Liver (tissue), 9 donors: ENCODE results near the gene CNDP2. TPM values are rescaled to one million over a fixed set of nuclear protein-coding genes. Genes with fewer than 3 reads are reported as not detected.
A peak's percentile ranks its signal among the peaks of the same experiment; 100 is the strongest.

Experiments used
- DNase-seq: peaks from one replicate; pipeline ENCODE4 v3.0.0-alpha.2; 2017; ENCODE audit warnings: low spot score
- H3K27ac ChIP-seq, 2 donors: one replicate each; pipeline ENCODE4 v1.7.0; 2013; ENCODE audit warnings: inconsistent platforms in 2 of 2, low read length in 2 of 2, control low read depth in 1 of 2, low read depth in 1 of 2, mild to moderate bottlenecking in 1 of 2
- H3K27me3 ChIP-seq, 4 donors: one replicate each; pipeline versions ENCODE4 v1.6.1 to v1.7.0; 2013; ENCODE audit warnings: low read length in 3 of 4, inconsistent platforms in 1 of 4, mild to moderate bottlenecking in 1 of 4, moderate library complexity in 1 of 4; ENCODE audit not compliant: control insufficient read depth in 4 of 4, insufficient read depth in 4 of 4
- H3K36me3 ChIP-seq, 4 donors: one replicate each; pipeline versions ENCODE4 v1.6.1 to v1.7.0; 2013; ENCODE audit warnings: low read length in 3 of 4, mild to moderate bottlenecking in 3 of 4, low read depth in 1 of 4, moderate library complexity in 1 of 4; ENCODE audit not compliant: control insufficient read depth in 4 of 4, insufficient read depth in 3 of 4
- H3K4me1 ChIP-seq, 4 donors: one replicate each; pipeline versions ENCODE4 v1.6.1 to v1.7.0; 2013; ENCODE audit warnings: low read length in 3 of 4, mild to moderate bottlenecking in 3 of 4, moderate library complexity in 1 of 4; ENCODE audit not compliant: control insufficient read depth in 4 of 4, insufficient read depth in 4 of 4
- H3K4me3 ChIP-seq, 3 donors: one replicate each; pipeline versions ENCODE4 v1.6.1 to v1.7.0; 2013; ENCODE audit warnings: low read length in 3 of 3, control low read depth in 1 of 3, low read depth in 1 of 3, mild to moderate bottlenecking in 1 of 3
- H3K9ac ChIP-seq, 2 donors: one replicate each; pipeline ENCODE4 v1.7.0; 2013; ENCODE audit warnings: low read length in 2 of 2, mild to moderate bottlenecking in 2 of 2, moderate library complexity in 2 of 2, control low read depth in 1 of 2, low read depth in 1 of 2
- H3K9me3 ChIP-seq, 4 donors: one replicate each; pipeline versions ENCODE4 v1.6.1 to v1.7.0; 2013; ENCODE audit warnings: low read length in 3 of 4; ENCODE audit not compliant: control insufficient read depth in 4 of 4
- ATF3 ChIP-seq: IDR thresholded peaks from 2 replicates; pipeline ENCODE4 v1.6.1; 2016; ENCODE audit warnings: antibody characterized with exemption
- EGR1 ChIP-seq, 2 donors: IDR thresholded peaks; 2 replicates each; pipeline ENCODE4 v1.6.1; 2016 to 2018; ENCODE audit warnings: antibody characterized with exemption in 2 of 2, low read depth in 2 of 2
- FOXA1 ChIP-seq: IDR thresholded peaks from 2 replicates; pipeline ENCODE4 v1.6.1; 2016; ENCODE audit warnings: antibody characterized with exemption
- FOXA2 ChIP-seq: IDR thresholded peaks from 2 replicates; pipeline ENCODE4 v1.6.1; 2016; ENCODE audit warnings: antibody characterized with exemption
- GABPA ChIP-seq, 2 donors: IDR thresholded peaks in 1 of 2; conservative IDR thresholded peaks in 1 of 2; 2 replicates each; pipeline ENCODE4 v1.6.1; 2016; ENCODE audit warnings: antibody characterized with exemption in 2 of 2, mild to moderate bottlenecking in 1 of 2, moderate library complexity in 1 of 2
- HNF4A ChIP-seq, 2 donors: conservative IDR thresholded peaks; 2 replicates each; pipeline ENCODE4 v1.6.1; 2016; ENCODE audit warnings: antibody characterized with exemption in 2 of 2, mild to moderate bottlenecking in 2 of 2
- HNF4G ChIP-seq: IDR thresholded peaks from 2 replicates; pipeline ENCODE4 v1.6.1; 2016; ENCODE audit warnings: antibody characterized with exemption
- JUND ChIP-seq, 2 donors: IDR thresholded peaks; 2 replicates each; pipeline ENCODE4 v1.6.1; 2016; ENCODE audit warnings: antibody characterized with exemption in 2 of 2
- MAX ChIP-seq: IDR thresholded peaks from 2 replicates; pipeline ENCODE4 v1.6.1; 2016; ENCODE audit warnings: antibody characterized with exemption
- NR2F2 ChIP-seq: IDR thresholded peaks from 2 replicates; pipeline ENCODE4 v1.6.1; 2016; ENCODE audit warnings: antibody characterized with exemption
- RAD21 ChIP-seq, 2 donors: IDR thresholded peaks; 2 replicates each; pipeline ENCODE4 v1.6.1; 2016; ENCODE audit warnings: antibody characterized with exemption in 2 of 2, mild to moderate bottlenecking in 2 of 2
- REST ChIP-seq: IDR thresholded peaks from 2 replicates; pipeline ENCODE4 v1.6.1; 2016; ENCODE audit warnings: antibody characterized with exemption, mild to moderate bottlenecking
- RXRA ChIP-seq, 2 donors: IDR thresholded peaks; 2 replicates each; pipeline ENCODE4 v1.6.1; 2017 to 2018; ENCODE audit warnings: antibody characterized with exemption in 2 of 2, mild to moderate bottlenecking in 1 of 2
- SP1 ChIP-seq: IDR thresholded peaks from 2 replicates; pipeline ENCODE4 v1.6.1; 2018; ENCODE audit warnings: antibody characterized with exemption, mild to moderate bottlenecking
- TAF1 ChIP-seq: conservative IDR thresholded peaks from 2 replicates; pipeline ENCODE4 v1.6.1; 2016; ENCODE audit warnings: antibody characterized with exemption, mild to moderate bottlenecking
- YY1 ChIP-seq: IDR thresholded peaks from 2 replicates; pipeline ENCODE4 v1.6.1; 2016; ENCODE audit warnings: antibody characterized with exemption, mild to moderate bottlenecking
- WGBS: extraction: QIAGEN DNeasy Blood & Tissue Kit; methylation state at CpG from one replicate; pipeline ENCODE4 v1.1.7; 2013; 5-methylcytosine and 5-hydroxymethylcytosine counted together
- polyA plus RNA-seq, 2 donors: library from polyadenylated mRNA; stranded (reverse) in 1 of 2; unstranded in 1 of 2; fragments of 200-250 nt in 1 of 2; fragments of >200 nt in 1 of 2; fragmentation: Nextera tagmentation in 1 of 2; extraction: Ambion mirVana in 1 of 2; gene quantifications; one replicate each; pipeline versions ENCODE4 v1.2.1 to v1.2.3, GENCODE V29; 2013 to 2015
- total RNA-seq, 2 donors: library from RNA; depleted of rRNA; stranded (reverse); fragments of >200 nt; gene quantifications; one replicate each; pipeline ENCODE4 v1.2.3, GENCODE V29; 2014
- TF ChIP-seq, protein P1 (sequence below): IDR thresholded peaks from 2 replicates; pipeline ENCODE4 v1.6.1; 2016; ENCODE audit warnings: antibody characterized with exemption
- TF ChIP-seq, protein P2 (sequence below): fragments of 150-350 bp; IDR thresholded peaks from 2 replicates; pipeline ENCODE4 v1.5.1; 2017; ENCODE audit warnings: improper control_type of control experiment, low read depth, low read length; ENCODE audit not compliant: missing input control
- donor health status: healthy.
- donor health status: healthy.
- donor health status: healthy.
- donor health status: healthy.
- donor health status: healthy.

The CNDP2 gene
- total and polyA plus RNA-seq, 4 donors = 65.5 to 167 (median 141) TPM

DNA sequence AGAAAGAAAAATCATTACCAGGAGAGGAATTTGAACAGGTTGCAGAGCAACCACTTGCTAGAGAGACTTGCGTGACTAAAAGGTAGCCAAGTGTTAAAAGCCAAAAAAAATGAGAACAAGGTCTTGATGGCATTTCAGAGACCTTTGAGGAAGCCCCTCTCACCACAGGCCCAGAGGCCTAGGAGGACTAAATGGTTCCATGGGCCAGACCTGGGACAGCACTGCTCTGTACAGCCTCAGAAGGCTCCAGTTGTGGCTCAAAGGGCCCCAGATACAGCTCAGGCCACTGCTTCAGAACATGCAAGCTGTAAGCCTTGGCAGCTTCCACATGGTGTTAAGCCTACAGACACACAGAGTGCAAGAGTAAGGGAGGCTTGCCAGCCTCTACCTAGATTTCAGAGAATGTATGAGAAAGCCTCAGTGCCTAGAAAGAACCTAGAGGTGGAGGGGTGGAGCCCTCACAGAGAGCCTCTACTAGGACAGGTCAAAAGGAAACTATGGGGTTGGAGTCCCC, 53.5 kb downstream of the CNDP2 start:
- Histone ChIP-seq H3K27me3 (no peaks in the 10 kb centered on the region), H3K36me3 (no peaks in the 10 kb centered on the region), H3K27ac (peak overlapping the region in 1 of 2 donors; percentile 87), H3K9me3 (peaks cover 0 to 2% (median 0%) of the 10 kb centered on the region in 4 donors), H3K9ac (no peak overlapping the region), H3K4me3 (no peak overlapping the region), H3K4me1 (peaks cover 0 to 19% (median 17%) of the 10 kb centered on the region in 4 donors)
- no peak for DNase-seq
- WGBS = 51% methylated on average over 1 of the region's 1 CpG
- peak in 1 of 2 donors; percentile 33 for TF ChIP-seq HNF4A (conservative IDR thresholded peaks at IDR 0.05)
- TF ChIP-seq FOXA2 = no peak

DNA sequence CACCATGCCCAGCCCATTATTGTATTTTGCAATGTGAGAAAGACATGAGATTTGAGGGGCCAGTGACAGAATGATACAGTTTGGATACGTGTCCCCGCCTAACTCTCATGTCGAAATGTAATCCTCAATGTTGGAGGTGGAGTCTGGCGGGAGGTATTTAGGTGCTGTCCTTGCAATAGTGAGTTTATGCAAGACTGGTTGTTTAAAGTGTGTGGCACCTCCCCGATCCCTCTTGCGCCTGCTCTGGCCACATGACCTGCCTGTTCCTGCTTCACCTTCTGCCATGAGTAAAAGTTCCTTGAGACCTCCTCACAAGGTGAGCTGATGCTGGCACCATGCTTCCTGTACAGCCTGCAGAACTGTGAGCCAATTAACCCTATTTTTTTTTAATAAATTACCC, 54.7 kb downstream of the CNDP2 start:
- H3K4me3 ChIP-seq = no peak overlapping the region
- H3K9ac ChIP-seq = peak overlapping the region in 1 of 2 donors; percentile 38
- DNase-seq = no peak
- no peaks in the 10 kb centered on the region for H3K27me3 ChIP-seq
- H3K4me1 ChIP-seq = peaks cover 0 to 19% (median 17%) of the 10 kb centered on the region in 4 donors
- peak overlapping the region; percentile 65 to 87 for H3K27ac ChIP-seq
- 32% methylated on average over 6 of the region's 6 CpGs for WGBS
- H3K9me3 ChIP-seq = peaks cover 0 to 2% (median 0%) of the 10 kb centered on the region in 4 donors
- no peaks in the 10 kb centered on the region for H3K36me3 ChIP-seq
- TF ChIP-seq RXRA (IDR thresholded peaks at IDR 0.05) (peak in 1 of 2 donors; percentile 72), HNF4G (no peak), FOXA1 (peak; percentile 16), REST (peak; percentile 36), TAF1 (no peak), EGR1 (IDR thresholded peaks at IDR 0.05; ENCODE audit: low read depth in 2 of 2) (no peak), HNF4A (conservative IDR thresholded peaks at IDR 0.05) (peak; percentile 11 to 62), FOXA2 (peak; percentile 25), RAD21 (IDR thresholded peaks at IDR 0.05) (peak in 1 of 2 donors; percentile 5), JUND (IDR thresholded peaks at IDR 0.05) (no peak), NR2F2 (no peak), YY1 (peak; percentile 67), ATF3 (no peak), GABPA (IDR thresholded peaks at IDR 0.05 in 1 of 2, conservative IDR thresholded peaks at IDR 0.05 in 1 of 2) (peak in 1 of 2 donors; percentile 39), MAX (peak; percentile 47), SP1 (peak; percentile 13)
- TF ChIP-seq, protein P1, sequence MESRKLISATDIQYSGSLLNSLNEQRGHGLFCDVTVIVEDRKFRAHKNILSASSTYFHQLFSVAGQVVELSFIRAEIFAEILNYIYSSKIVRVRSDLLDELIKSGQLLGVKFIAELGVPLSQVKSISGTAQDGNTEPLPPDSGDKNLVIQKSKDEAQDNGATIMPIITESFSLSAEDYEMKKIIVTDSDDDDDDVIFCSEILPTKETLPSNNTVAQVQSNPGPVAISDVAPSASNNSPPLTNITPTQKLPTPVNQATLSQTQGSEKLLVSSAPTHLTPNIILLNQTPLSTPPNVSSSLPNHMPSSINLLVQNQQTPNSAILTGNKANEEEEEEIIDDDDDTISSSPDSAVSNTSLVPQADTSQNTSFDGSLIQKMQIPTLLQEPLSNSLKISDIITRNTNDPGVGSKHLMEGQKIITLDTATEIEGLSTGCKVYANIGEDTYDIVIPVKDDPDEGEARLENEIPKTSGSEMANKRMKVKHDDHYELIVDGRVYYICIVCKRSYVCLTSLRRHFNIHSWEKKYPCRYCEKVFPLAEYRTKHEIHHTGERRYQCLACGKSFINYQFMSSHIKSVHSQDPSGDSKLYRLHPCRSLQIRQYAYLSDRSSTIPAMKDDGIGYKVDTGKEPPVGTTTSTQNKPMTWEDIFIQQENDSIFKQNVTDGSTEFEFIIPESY = no peak
- TF ChIP-seq, protein P2, sequence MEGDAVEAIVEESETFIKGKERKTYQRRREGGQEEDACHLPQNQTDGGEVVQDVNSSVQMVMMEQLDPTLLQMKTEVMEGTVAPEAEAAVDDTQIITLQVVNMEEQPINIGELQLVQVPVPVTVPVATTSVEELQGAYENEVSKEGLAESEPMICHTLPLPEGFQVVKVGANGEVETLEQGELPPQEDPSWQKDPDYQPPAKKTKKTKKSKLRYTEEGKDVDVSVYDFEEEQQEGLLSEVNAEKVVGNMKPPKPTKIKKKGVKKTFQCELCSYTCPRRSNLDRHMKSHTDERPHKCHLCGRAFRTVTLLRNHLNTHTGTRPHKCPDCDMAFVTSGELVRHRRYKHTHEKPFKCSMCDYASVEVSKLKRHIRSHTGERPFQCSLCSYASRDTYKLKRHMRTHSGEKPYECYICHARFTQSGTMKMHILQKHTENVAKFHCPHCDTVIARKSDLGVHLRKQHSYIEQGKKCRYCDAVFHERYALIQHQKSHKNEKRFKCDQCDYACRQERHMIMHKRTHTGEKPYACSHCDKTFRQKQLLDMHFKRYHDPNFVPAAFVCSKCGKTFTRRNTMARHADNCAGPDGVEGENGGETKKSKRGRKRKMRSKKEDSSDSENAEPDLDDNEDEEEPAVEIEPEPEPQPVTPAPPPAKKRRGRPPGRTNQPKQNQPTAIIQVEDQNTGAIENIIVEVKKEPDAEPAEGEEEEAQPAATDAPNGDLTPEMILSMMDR = no peak
